Measurements from ENCODE around the gene TSBP1. TPM values are rescaled to one million over a fixed set of nuclear protein-coding genes. Genes with fewer than 3 reads are reported as not detected.
"Not testable (repeated sequence)": the region's sequence is repeated elsewhere in the genome, so short reads cannot be mapped to it uniquely, and the experiment has no call there.

TSBP1 gene
- total RNA-seq, 1 experiment from 2014 or later: not detected

GRCh38 chr6:32375739-32376529 lies 4.2 kb upstream of the TSBP1 start:
- DNase-seq (ENCODE audit: low read depth): no peak

- DNase-seq (ENCODE audit: low read depth): no peak
Observed at GRCh38 chr6:32371229-32371628, 474 bp downstream of the TSBP1 start.

- DNase-seq (ENCODE audit: low read depth): no peak
Observed at GRCh38 chr6:32370505-32370904, 1.2 kb downstream of the TSBP1 start.

DNA sequence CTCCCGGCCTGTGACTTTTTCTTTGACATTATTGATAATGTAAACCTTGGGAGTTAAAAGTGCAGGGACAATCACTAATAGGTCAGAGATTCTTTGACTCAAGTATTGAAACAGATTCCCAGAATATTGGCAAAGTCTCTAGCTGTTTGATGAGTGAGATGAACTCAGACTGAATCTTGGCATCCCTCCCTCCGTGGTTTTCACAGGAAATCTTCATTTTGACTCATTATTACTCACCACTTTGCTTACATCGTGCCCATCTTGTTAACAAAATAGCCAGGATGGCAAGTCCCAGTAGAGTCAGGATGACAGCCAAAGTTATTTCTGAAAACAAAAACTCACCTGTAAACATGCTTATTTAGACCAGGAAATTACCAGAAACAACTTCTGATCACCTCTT lies 2.0 kb downstream of the TSBP1 start:
- DNase-seq (ENCODE audit: low read depth): peak; percentile 93

DNA sequence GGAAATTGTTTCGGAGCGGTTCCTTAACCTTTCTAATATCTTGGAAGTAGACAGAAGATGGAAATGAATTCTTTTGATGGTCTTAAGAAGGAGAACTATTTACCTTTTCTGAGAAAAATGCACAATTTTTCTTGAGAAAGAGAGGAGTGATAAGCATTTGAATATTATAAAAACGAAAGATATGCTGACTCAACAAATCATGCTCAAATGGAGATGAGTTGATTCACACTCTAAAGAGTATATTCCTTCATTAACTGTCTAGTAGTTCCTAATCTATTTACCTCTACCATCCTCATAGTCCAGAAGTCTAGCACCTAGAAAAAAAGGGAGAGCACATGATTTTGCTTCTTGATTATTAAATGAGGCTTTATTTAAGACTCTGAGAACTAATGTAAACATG lies 4.1 kb downstream of the TSBP1 start:
- no peak for DNase-seq (ENCODE audit: low read depth)

- not testable (repeated sequence) for DNase-seq (ENCODE audit: low read depth)
Observed at GRCh38 chr6:32359225-32359624, 12.5 kb downstream of the TSBP1 start.

GRCh38 chr6:32358548-32358947 lies 13.2 kb downstream of the TSBP1 start:
- not testable (repeated sequence) for DNase-seq (ENCODE audit: low read depth)

DNA sequence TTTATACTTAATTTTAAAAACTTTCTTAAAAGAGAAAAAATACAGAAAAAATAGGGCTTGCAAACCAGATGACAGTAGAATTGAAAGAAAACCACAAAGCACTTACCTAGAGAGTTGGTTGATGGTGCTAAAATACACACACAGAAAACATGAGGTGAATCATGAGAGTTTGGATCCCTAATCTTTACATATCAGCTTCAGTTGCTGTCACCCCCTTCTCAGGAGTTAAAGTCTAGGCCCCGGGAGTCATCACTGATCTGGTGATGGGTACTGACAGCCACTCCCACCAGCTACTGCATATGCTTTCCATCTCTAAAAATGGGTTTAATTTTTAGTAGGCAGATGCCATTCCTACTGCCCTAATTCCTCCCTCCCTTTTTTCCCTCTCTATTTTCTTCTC lies 16.7 kb downstream of the TSBP1 start:
- no peak for DNase-seq (ENCODE audit: low read depth)

DNA sequence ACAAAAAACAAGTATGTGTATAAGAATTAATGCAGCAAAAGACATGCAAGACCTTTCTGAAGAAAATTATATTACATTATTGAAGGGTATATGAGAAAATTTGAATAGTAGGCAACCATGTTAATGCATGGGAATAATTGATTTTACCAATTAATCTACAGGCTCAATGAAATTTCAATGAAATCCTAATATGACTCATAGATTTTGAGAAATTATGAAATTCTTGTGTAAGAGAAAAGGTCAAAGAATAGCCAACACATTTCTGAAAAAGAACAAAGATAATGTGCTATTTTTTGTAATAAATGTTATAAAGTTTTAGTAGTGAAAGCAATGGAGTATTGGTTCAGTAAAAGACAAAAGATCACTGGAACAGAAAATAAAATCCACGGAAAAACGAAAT lies 18.4 kb downstream of the TSBP1 start:
- no peak for DNase-seq (ENCODE audit: low read depth)

- DNase-seq (ENCODE audit: low read depth): no peak
Observed at GRCh38 chr6:32340242-32340641, 31.5 kb downstream of the TSBP1 start.

DNA sequence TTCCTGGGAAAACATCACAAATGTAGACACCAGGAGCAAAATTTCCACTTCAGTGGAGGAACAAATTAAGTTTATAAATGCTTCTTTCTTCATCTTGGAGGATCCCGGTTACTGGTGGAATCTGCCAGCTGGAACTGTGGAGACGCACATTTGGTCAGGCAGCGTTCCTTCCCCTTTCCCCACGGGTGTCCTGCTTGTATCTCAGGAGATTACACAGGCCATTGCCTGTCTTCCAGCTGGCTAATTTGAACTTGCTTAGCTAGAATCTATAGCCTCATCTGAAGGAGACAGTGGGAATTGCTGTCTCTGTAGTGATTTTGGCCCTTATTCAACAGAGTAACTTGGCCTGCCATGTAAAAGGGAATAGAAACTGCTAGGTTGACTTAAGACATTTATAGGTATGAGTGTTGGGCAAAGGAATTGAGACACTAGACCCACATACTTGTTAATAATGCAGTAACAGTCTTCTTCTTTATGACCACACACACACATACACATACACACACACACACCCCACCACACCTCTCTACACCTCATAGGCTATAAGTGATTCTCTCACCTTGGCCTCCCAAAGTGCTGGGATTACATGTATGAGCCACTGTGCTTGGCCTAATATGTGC lies 34.4 kb downstream of the TSBP1 start:
- DNase-seq (ENCODE audit: low read depth): no peak

DNA sequence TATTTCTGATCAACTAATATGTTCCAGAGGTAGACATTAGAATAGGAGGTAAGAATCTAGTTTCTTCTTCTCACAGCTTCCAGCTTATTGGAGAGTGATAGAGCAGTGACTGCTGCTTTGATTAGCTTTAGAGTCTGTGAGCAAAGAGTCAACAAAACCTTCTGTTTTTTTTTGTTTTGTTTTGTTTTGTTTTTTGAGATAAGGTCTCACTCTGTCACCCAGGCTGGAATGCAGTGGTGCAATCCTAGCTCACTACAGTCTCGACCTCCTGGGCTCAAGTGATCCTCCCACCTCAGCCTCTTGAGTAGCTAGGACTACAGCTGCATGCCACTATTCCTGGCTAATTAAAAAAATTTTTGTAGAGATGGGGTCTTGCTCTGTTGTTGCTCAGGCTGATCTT lies 39.3 kb downstream of the TSBP1 start:
- no peak for DNase-seq (ENCODE audit: low read depth)

GRCh38 chr6:32329141-32329540 lies 42.6 kb downstream of the TSBP1 start:
- DNase-seq (ENCODE audit: low read depth): no peak

DNA sequence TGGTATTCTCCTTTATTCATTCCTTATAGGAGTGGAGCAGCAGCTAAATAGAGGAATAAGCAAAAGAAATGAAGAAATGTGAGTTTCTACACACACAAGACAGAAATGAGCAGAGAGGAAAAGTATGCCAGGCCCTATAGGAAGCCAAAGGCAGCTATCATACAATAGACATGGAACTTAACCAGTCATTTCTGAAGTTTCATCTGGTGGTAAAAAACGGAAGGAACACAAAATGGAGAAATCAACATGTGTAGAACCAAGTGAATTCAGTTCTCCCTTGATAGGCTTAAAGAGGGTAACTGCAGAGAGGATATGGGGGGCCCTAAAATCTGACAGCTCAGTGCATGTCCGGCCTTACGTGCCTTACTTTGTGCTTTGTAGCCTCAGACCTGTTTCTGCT lies 44.6 kb downstream of the TSBP1 start:
- no peak for DNase-seq (ENCODE audit: low read depth)

GRCh38 chr6:32318501-32318900 lies 53.2 kb downstream of the TSBP1 start:
- DNase-seq (ENCODE audit: low read depth): no peak

DNA sequence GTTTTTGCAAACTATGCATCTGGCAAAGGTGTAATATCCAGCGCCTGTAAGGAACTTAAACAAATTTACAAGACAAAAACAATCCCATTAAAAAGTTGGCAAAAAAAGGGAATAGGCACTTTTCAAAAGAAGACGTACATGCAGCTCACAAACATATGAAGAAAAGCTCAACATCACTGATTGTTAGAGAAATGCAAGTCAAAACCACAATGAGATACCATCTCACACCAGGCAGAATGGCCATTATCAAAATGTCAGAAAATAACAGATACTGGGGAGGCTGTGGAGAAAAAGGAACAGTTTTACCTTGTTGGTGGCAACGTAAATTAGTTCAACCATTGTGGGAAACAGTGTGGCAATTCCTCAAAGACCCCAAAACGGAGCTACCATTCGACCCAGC lies 54.2 kb downstream of the TSBP1 start:
- no peak for DNase-seq (ENCODE audit: low read depth)

GRCh38 chr6:32313964-32314363 lies 57.7 kb downstream of the TSBP1 start:
- DNase-seq (ENCODE audit: low read depth): no peak

DNA sequence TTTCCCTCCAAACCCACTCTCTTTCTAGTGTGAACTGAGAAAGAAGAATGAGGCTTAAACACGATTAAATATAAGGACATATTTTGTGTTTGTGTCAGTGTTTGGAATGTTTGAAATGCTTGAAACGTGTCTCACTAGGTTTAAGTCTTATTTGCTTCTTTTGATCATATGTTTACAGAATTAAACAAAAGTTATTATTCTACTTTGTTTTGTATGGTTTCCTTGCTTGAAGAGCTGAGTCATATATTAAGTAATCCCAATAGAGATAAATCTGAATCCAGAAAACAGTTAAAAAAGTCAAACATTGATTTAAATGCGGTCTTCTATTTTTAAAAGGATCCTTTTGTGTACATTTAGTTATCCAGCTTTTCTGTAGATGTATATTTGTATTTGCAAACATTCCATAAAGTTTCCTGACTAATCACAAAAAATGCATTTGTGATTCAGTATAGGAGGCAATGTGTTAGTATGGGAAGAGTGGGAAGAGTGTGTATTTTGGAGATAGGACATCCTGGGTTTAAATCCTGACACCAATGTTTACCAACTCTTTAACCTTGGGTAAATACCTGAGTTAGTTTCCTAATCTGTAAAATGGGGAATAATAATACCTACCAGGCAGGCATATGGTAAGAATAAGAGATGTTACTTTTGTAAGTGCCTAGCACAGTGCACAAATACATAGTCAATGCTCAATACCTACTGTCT lies 72.9 kb downstream of the TSBP1 start:
- no peak for DNase-seq (ENCODE audit: low read depth)

DNA sequence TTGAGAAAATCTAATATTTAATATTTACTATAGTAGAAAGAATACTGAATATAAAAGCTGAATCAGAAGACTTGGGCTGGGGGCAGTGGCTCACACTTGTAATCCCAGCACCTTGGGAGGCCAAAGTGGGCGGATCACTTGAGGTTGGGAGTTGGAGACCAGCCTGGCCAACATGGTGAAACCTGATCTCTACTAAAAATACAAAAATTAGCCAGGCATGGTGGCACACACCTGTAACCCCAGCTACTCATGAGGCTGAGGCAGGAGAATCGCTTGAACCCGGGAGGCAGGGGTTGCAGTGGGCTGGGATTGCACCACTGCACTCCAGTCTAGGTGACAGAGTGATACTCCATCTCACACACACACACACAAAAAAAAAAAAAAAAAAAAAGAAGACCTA lies 76.7 kb downstream of the TSBP1 start:
- peak; percentile 8 for DNase-seq (ENCODE audit: low read depth)

GRCh38 chr6:32294566-32294965 lies 77.1 kb downstream of the TSBP1 start:
- no peak for DNase-seq (ENCODE audit: low read depth)

DNA sequence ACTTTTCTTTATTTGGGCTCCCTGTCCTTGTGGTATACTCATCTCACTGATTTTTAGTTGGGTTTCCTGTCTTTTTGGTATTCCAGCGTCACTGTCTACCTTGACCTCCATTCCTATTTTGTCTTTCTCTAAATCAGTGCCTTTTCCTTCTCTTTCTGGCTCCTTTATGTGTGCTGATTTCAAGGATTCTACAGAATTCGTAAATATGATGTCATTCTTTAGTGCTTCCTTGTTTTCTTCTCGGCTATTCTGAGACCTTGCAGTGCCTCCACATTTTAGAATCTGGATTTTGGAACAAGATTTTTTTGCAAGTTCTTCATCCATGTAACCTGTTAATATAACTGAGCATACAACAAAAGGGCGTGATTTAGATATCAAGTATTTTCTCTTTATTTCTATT lies 78.0 kb downstream of the TSBP1 start:
- no peak for DNase-seq (ENCODE audit: low read depth)

GRCh38 chr6:32291543-32291942 lies 80.2 kb downstream of the TSBP1 start:
- DNase-seq (ENCODE audit: low read depth): no peak

DNA sequence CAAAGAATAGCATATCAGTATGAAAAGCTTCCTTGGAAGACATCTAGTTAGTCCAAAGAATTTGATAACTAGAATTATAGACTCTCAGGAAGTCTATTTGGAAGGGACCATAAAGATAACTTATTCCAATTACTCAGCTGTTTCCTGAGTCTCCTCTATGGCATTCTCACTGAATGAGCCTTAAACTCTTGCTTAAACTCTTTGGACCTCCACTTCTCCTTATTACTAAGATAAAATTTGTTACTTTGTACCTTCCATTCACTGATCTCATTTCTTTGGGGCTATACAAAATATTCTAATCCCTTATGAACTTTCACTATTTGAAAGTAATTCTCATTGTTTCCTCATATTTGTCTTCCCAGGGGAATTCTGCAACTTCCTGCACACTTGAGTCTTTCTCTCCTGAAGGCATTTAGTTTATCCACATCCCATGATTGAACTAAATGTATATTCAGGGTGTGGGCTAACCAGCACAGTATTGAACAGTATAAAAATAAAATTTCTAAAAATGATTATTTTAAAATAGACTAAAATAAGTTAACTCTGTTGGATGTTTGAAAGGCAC lies 80.7 kb downstream of the TSBP1 start:
- DNase-seq (ENCODE audit: low read depth): no peak
